ENCODE measurements around the gene CCR5AS.
"Not testable (repeated sequence)": the region's sequence is repeated elsewhere in the genome, so short reads cannot be mapped to it uniquely, and the experiment has no call there.

Gene CCR5AS

DNA sequence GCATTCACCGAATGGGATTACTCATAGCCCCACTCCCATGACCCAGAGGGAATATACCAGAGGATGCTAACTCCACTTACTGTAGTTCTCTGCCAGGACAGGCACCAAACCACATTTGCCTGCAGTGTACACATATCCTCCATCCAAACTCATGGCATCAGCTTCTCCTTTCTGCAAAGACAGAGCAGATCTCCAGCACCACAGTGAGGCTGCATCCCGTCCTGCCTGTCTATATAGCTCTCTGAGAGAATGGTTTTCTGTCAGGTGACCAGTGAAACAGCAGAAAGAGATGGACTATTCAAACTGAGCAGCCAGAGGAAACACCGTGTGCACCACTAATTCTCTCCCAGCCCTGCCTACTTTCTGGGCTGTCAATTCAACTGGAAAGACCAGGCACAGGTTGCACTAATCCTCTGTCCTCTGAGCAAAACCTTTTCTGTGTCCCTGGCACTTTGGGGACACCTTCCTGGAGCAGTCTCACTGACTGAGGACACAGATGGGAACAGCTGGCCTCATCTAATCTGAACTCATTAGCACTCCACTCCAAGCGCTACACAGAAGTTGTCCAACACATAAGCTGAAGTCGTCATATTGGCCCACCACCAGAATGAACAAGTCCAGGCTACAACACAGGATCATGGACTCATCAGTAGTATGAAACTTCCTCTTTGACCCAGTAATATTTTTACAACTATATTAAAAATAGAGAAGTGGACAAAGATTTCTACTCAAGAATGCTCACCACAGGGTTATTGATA, 40.5 kb upstream of the CCR5AS start:
- H3K27me3 ChIP-seq = no peaks in the 10 kb centered on the region
- no peak overlapping the region for H3K9ac ChIP-seq

DNA sequence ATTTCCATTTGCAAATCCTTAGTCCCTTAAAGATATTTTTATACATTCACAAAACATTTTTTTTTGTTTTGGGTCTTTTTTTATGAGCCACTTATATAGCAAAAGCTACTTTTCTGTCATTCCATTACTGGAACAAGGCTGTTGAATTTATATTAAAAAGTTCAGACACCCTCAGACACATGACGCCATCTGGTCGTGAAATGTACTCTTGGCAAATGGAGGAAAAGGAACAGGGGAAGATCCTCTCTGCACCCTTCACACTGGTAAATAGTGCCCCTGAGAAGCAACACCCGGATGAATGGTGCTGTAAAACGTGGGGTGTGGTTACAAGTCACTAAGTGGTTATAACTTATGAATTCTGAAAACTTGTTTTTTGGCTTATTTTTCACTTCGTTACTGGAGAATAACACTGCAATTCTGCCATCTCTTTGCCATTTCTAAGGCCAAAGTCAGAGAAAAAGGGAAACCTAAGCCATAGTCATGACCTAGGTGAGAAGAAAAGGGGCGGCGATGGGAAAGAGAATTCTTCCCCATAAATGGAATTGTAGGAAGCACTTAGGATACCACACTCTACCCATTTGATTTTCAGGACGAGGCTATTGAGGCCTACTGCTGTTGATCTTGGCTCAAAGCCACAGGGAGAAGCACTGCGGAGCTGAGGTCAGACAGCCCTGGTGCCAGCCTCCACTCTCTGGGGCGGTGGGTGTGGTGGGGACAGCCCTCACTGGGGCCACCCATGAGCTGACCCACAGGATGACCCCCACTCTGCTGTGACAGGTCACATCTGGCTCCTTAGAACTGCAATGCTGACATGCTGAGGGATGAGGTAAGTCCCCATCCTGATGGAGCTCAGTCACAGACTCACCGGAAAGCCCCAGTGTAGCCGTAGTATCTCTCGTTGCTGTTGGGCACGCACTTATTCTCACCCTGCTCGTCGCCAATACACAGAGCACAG, 36.0 kb upstream of the CCR5AS start:
- H3K27ac ChIP-seq = no peak overlapping the region
- H3K4me1 ChIP-seq = peaks cover 19% of the 10 kb centered on the region
- H4K20me1 ChIP-seq = no peaks in the 10 kb centered on the region
- no peaks in the 10 kb centered on the region for H3K9me3 ChIP-seq
- H3K36me3 ChIP-seq = no peaks in the 10 kb centered on the region
- H3K27me3 ChIP-seq = no peaks in the 10 kb centered on the region
- H3K4me2 ChIP-seq = no peak overlapping the region
- TF ChIP-seq Cebpa-rat (IDR thresholded peaks at IDR 0.05) = no peak
- H3K4me3 ChIP-seq = no peak overlapping the region
- H3K9ac ChIP-seq = no peak overlapping the region

More for the DNA sequence above, 40.5 kb upstream of the CCR5AS start:
- no peaks in the 10 kb centered on the region for H3K4me1 ChIP-seq
- H3K27ac ChIP-seq = no peak overlapping the region
- TF ChIP-seq Cebpa-rat (IDR thresholded peaks at IDR 0.05) = no peak
- H3K9me3 ChIP-seq = no peaks in the 10 kb centered on the region
- H3K36me3 ChIP-seq = no peaks in the 10 kb centered on the region
- no peak overlapping the region for H3K4me3 ChIP-seq
- H4K20me1 ChIP-seq = no peaks in the 10 kb centered on the region
- no peak overlapping the region for H3K4me2 ChIP-seq

DNA sequence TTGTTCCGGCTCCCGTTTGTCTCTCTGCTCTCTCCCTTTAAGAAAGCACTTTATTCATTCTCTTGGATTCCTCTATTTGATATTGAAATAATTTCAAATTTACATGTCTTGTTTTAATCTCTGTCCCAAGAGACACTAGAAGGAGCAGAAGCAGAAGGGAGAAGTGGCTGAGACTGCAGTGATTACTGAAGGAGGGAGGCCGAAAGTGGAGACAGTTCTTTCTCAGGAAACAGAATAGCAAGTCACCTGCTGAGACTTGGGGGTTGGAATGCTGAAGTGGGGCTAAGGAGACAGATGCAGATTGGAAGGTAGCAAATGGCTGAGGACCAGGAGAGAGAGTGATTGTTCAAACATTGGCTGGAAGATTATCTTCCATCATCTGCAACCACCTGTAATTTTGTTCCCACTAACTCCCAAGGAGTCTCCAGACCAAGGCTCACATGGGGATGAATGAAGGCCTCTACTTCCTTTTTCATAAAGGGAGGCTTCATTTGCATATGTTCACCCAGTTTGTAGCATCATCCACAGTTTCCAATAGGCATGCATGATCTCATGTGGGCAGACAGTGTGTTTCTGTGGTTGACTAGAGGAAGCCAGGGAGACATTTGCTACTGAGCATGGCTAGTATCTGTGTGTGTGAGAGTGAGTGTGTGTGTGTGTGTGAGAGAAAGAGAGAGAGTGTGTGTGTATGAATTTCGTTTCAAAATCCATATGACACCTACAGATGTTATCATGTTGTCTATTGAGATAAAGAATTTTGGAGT, 33.8 kb upstream of the CCR5AS start:
- TF ChIP-seq Cebpa-rat (IDR thresholded peaks at IDR 0.05) = no peak
- Histone ChIP-seq H3K27me3 (no peaks in the 10 kb centered on the region), H3K9ac (no peak overlapping the region), H3K4me1 (peaks cover 19% of the 10 kb centered on the region), H3K4me3 (no peak overlapping the region), H4K20me1 (no peaks in the 10 kb centered on the region), H3K27ac (no peak overlapping the region), H3K4me2 (peak overlapping the region; percentile 42), H3K9me3 (no peaks in the 10 kb centered on the region), H3K36me3 (no peaks in the 10 kb centered on the region)

DNA sequence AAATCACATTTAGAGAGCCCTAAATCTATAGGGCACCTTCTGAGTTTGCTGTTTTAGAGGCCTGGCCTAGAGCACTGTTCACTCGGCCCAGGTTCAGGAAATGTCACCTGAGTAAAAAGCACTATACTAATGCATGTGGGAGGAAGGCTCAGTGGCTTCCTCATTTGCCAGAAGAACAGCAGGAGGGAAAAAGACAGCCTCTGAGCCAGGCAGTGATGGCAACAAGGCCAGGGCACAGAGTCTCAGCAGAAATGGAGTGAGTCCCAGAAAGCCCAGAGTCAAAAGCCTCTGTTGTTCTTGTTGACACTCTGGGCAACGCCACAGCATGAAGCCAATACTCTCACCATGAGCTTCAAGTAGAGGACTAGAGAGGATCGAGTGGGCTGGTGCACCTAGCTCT, 32.0 kb upstream of the CCR5AS start:
- Histone ChIP-seq H3K27ac (no peak overlapping the region), H3K36me3 (no peaks in the 10 kb centered on the region), H3K9me3 (no peaks in the 10 kb centered on the region), H3K4me2 (no peak overlapping the region), H3K9ac (no peak overlapping the region), H3K27me3 (no peaks in the 10 kb centered on the region), H3K4me1 (peaks cover 19% of the 10 kb centered on the region), H3K4me3 (no peak overlapping the region), H4K20me1 (no peaks in the 10 kb centered on the region)
- TF ChIP-seq Cebpa-rat (IDR thresholded peaks at IDR 0.05) = no peak

DNA sequence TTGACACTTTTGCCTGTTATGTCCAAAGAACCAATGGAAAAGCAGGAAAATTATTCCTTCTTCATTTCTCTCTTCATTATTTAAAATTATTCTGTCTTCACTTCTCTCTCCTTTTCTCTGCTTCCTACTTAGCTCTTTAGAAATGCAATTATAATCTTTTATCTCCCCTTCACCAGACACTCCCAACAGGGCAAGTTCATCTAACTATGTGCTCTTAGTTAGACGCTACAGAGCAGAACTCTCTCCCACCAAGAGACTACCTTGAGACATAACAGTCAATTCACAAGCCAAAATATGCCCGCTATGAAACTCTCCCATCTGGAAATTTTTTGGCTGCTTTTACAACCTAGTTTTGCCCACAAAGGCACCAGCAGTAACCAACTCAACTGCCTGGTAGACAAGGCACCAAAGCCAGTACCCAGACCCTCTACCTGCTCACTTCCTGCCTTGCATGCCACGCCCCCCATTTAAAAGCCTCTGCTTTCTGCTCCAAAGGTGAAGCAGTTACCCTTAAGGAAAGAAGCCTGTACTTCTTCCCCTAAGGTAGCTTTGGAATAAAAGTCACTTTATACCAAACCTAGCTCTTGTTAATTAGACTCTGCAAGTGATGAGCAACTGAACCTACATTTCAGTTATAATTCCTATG, 28.3 kb upstream of the CCR5AS start:
- Histone ChIP-seq H3K9ac (no peak overlapping the region), H3K36me3 (no peaks in the 10 kb centered on the region), H3K4me1 (peaks cover 8% of the 10 kb centered on the region), H3K4me2 (no peak overlapping the region), H3K27ac (no peak overlapping the region), H3K27me3 (no peaks in the 10 kb centered on the region), H4K20me1 (no peaks in the 10 kb centered on the region), H3K4me3 (no peak overlapping the region), H3K9me3 (peaks cover 27% of the 10 kb centered on the region)
- no peak for TF ChIP-seq Cebpa-rat (IDR thresholded peaks at IDR 0.05)

DNA sequence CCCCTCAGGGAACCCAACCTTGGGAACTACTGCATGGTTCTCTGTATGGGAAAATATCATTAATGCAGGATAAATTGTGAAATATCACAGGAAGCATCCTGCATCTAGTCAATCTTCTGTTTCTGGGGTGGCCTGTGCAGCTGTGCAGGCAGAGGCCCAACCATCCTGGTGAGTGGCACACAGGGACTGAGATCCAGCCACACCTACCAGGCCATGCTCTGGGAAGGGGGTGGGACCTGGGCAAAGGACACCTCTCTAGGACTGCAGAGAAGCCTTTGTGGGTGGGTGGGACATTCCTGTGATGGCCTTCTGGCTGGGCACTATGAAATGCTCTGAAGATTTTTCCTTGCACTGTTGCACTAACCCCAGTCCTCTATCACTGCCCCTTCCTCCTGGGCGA, 27.0 kb upstream of the CCR5AS start:
- H3K9ac ChIP-seq = no peak overlapping the region
- no peak overlapping the region for H3K4me2 ChIP-seq
- H3K36me3 ChIP-seq = no peaks in the 10 kb centered on the region
- H3K4me3 ChIP-seq = no peak overlapping the region
- H3K4me1 ChIP-seq = 0 out of 2 replicates have a peak, but pooled peaks cover 4% of the 10 kb centered on the region
- H4K20me1 ChIP-seq = no peaks in the 10 kb centered on the region
- no peak for TF ChIP-seq Cebpa-rat (IDR thresholded peaks at IDR 0.05)
- H3K27me3 ChIP-seq = no peaks in the 10 kb centered on the region
- H3K9me3 ChIP-seq = peaks cover 27% of the 10 kb centered on the region
- no peak overlapping the region for H3K27ac ChIP-seq

DNA sequence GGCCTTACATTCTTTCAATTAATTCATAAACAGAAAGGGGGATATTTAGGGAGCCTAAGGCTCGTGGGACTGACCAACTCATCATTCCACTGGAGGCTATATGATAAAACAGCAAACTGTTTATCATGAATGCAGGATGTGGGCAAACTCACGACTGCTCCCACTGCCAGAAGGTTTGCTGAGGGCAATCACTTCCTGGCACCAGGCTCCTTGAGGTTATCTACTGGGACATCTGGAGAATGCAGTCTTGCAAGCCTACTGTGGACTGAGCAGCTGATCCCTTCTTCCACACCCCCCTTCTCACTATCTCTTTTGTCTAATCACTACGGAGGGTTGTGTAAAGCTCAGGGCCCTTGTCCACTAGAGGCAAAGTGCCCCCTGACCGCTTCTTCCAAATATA, 26.3 kb upstream of the CCR5AS start:
- H3K4me2 ChIP-seq, H3K36me3 ChIP-seq, H3K4me3 ChIP-seq, H3K27me3 ChIP-seq, H4K20me1 ChIP-seq, H3K27ac ChIP-seq, H3K4me1 ChIP-seq, H3K9ac ChIP-seq: not testable (repeated sequence)
- peaks cover 27% of the 10 kb centered on the region for H3K9me3 ChIP-seq

DNA sequence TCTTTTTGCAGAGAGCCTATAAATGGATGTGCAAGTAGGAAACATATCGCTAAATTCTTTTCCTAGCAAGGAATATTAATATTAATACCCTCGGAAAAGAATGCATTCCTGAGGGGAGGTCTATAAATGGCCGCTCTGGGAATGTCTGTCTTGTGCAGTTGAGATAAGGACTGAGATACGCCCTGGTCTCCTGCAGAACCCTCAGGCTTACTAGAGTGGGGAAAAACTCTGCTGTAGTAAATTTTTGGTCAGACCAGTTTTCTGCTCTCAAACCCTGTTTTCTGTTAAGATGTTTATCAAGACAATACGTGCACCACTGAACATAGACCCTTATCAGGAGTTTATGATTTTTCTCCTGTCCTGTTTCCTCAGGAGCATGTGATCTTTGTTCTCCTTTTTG, 25.0 kb upstream of the CCR5AS start:
- H4K20me1 ChIP-seq, H3K4me2 ChIP-seq, H3K9ac ChIP-seq, H3K36me3 ChIP-seq, H3K4me1 ChIP-seq, H3K27ac ChIP-seq, H3K4me3 ChIP-seq, H3K27me3 ChIP-seq: not testable (repeated sequence)
- H3K9me3 ChIP-seq = peaks cover 27% of the 10 kb centered on the region

DNA sequence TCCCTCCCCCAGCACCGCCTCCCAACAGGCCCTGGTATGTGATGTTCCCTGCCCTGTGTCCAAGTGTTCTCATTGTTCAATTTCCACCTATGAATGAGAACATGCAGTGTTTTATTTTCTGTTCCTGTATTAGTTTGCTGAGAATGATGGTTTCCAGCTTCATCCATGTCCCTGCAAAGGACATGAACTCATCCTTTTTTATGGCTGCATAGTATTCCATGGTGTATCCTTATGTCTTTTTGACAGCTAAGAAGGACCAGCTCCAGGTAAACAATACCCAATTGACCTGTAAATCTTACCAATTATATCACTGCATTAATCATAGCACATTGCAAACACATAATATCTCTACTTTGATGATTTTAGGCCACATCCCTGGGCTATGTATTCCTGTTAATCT, 24.0 kb upstream of the CCR5AS start:
- not testable (repeated sequence) for H3K27ac ChIP-seq, H4K20me1 ChIP-seq, H3K4me3 ChIP-seq, H3K4me2 ChIP-seq, H3K9ac ChIP-seq, H3K27me3 ChIP-seq, H3K4me1 ChIP-seq, H3K36me3 ChIP-seq
- peaks cover 27% of the 10 kb centered on the region for H3K9me3 ChIP-seq
